T-helper 9 cell (primary cell): ENCODE measurements around the gene ATP9A.
"Not testable (repeated sequence)": the region's sequence is repeated elsewhere in the genome, so short reads cannot be mapped to it uniquely, and the experiment has no call there.

Source experiments
- DNase-seq: peaks from one replicate; pipeline ENCODE4 v3.0.0-alpha.2; 2020

ATP9A gene

GRCh38 chr20:51790256-51790655 lies 22.1 kb upstream of the ATP9A start:
- no peak for DNase-seq

- no peak for DNase-seq
Measured at GRCh38 chr20:51789434-51789833, 21.2 kb upstream of the ATP9A start.

GRCh38 chr20:51788822-51789221 lies 20.6 kb upstream of the ATP9A start:
- no peak for DNase-seq

GRCh38 chr20:51784299-51784698 lies 16.1 kb upstream of the ATP9A start:
- DNase-seq: no peak

- not testable (repeated sequence) for DNase-seq
Measured at GRCh38 chr20:51778229-51778759, 10.1 kb upstream of the ATP9A start.

- DNase-seq: no peak
Measured at GRCh38 chr20:51775241-51775640, 7.1 kb upstream of the ATP9A start.

- DNase-seq: no peak
Measured at GRCh38 chr20:51772236-51772635, 4.0 kb upstream of the ATP9A start.

- no peak for DNase-seq
Measured at GRCh38 chr20:51769976-51770615, 1.9 kb upstream of the ATP9A start.

GRCh38 chr20:51768759-51769517 lies 748 bp upstream of the ATP9A start:
- no peak for DNase-seq

GRCh38 chr20:51766994-51767866 lies 960 bp downstream of the ATP9A start:
- no peak for DNase-seq

GRCh38 chr20:51765381-51765780 lies 2.8 kb downstream of the ATP9A start:
- DNase-seq: not testable (repeated sequence)

- DNase-seq: no peak
Measured at GRCh38 chr20:51763965-51764602, 4.1 kb downstream of the ATP9A start.

- DNase-seq: no peak
Measured at GRCh38 chr20:51760905-51761546, 7.2 kb downstream of the ATP9A start.

- no peak for DNase-seq
Measured at GRCh38 chr20:51759769-51760510, 8.2 kb downstream of the ATP9A start.

- DNase-seq: no peak
Measured at GRCh38 chr20:51758978-51759544, 9.1 kb downstream of the ATP9A start.

GRCh38 chr20:51757226-51757625 lies 11.0 kb downstream of the ATP9A start:
- DNase-seq: no peak

- DNase-seq: no peak
Measured at GRCh38 chr20:51756653-51757052, 11.5 kb downstream of the ATP9A start.

- not testable (repeated sequence) for DNase-seq
Measured at GRCh38 chr20:51753220-51753619, 15.0 kb downstream of the ATP9A start.

GRCh38 chr20:51752343-51752951 lies 15.7 kb downstream of the ATP9A start:
- DNase-seq: no peak

GRCh38 chr20:51750770-51751388 lies 17.3 kb downstream of the ATP9A start:
- DNase-seq: no peak
